A673 (cell line): ENCODE results near the gene PNKD. TPM values are rescaled to one million over a fixed set of nuclear protein-coding genes. Genes with fewer than 3 reads are reported as not detected.

Experiments used
- BruUV-seq: library from RNA; stranded (reverse); fragments of 400-500 nt; replicated peaks from 2 replicates; lab custom pipeline; 2021; lab: Mats Ljungman, UMichigan
- CTCF ChIA-PET: fragments of 300-600 bp; sonication (Branson Sonifier 250); formaldehyde crosslinking; loops from one replicate; lab custom pipeline; 2022; ENCODE audit warnings: antibody characterized with exemption; lab: Charles Lee
- POLR2A ChIA-PET: fragments of 300-600 bp; sonication (Branson Sonifier 250); formaldehyde crosslinking; loops from one replicate; lab custom pipeline; 2022; ENCODE audit warnings: antibody characterized with exemption; ENCODE audit not compliant: low non-redundant PET; lab: Charles Lee
- DNase-seq: peaks from one replicate; pipeline ENCODE4 v3.0.0-alpha.2; 2015; ENCODE audit warnings: low spot score
- H3K27ac ChIP-seq: fragments of 200-600 bp; sonication (generic); 2 replicates; pipeline ENCODE4 v1.5.1; 2016; ENCODE audit warnings: mixed run types, low read depth, mild to moderate bottlenecking, mixed read lengths, antibody characterized with exemption, low read length; ENCODE audit not compliant: poor library complexity, severe bottlenecking
- H3K27me3 ChIP-seq: fragments of 200-600 bp; sonication (generic); replicated peaks from 2 replicates; pipeline ENCODE4 v1.6.1; 2017; ENCODE audit warnings: mixed run types, low read depth, mild to moderate bottlenecking, mixed read lengths, antibody characterized with exemption, low read length; ENCODE audit not compliant: insufficient read depth, poor library complexity
- H3K36me3 ChIP-seq: fragments of 200-600 bp; sonication (generic); 2 replicates; pipeline ENCODE4 v1.6.1; 2016; ENCODE audit warnings: mixed run types, mild to moderate bottlenecking, mixed read lengths, antibody characterized with exemption, low read length; ENCODE audit not compliant: insufficient read depth, poor library complexity, severe bottlenecking
- H3K4me1 ChIP-seq: fragments of 200-600 bp; sonication (generic); 2 replicates; pipeline ENCODE4 v1.6.1; 2017; ENCODE audit warnings: mixed run types, mild to moderate bottlenecking, mixed read lengths, antibody characterized with exemption, low read length; ENCODE audit not compliant: insufficient read depth, poor library complexity, severe bottlenecking
- H3K4me3 ChIP-seq: fragments of 200-600 bp; sonication (generic); 2 replicates; pipeline ENCODE4 v1.5.1; 2016; ENCODE audit warnings: low read depth, mixed run types, mild to moderate bottlenecking, mixed read lengths, low read length; ENCODE audit not compliant: poor library complexity, severe bottlenecking
- H3K9me3 ChIP-seq: fragments of 200-600 bp; sonication (generic); 2 replicates; pipeline ENCODE4 v1.6.1; 2016; ENCODE audit warnings: mixed run types, low read depth, mild to moderate bottlenecking, mixed read lengths, antibody characterized with exemption, low read length; ENCODE audit not compliant: poor library complexity, severe bottlenecking
- EZH2 ChIP-seq: fragments of 200-600 bp; sonication (generic); IDR thresholded peaks from 2 replicates; pipeline ENCODE4 v1.6.1; 2017; ENCODE audit warnings: borderline replicate concordance, low read depth, mild to moderate bottlenecking, mixed read lengths, antibody characterized with exemption, low read length; ENCODE audit not compliant: poor library complexity, severe bottlenecking
- intact Hi-C: fragments of 100-400 bp; cut with micrococcal nuclease; formaldehyde crosslinking; loops from one replicate; pipeline ENCODE4 v1.10.0; 2022; ENCODE audit not compliant: unreplicated experiment
- total RNA-seq: library from RNA; stranded (reverse); gene quantifications from 2 replicates; pipeline ENCODE4 v1.2.3, GENCODE V29; 2021
- TF ChIP-seq, protein P1 (sequence below): fragments of 300-800, 200-600 bp; sonication (generic); conservative IDR thresholded peaks from 2 replicates; pipeline ENCODE4 v1.5.1; 2017; ENCODE audit warnings: low read depth, mild to moderate bottlenecking, antibody characterized with exemption, low read length, moderate library complexity, mixed read lengths

PNKD gene
- total RNA-seq, 1 experiment from 2014 or later = 36.7 TPM

DNA sequence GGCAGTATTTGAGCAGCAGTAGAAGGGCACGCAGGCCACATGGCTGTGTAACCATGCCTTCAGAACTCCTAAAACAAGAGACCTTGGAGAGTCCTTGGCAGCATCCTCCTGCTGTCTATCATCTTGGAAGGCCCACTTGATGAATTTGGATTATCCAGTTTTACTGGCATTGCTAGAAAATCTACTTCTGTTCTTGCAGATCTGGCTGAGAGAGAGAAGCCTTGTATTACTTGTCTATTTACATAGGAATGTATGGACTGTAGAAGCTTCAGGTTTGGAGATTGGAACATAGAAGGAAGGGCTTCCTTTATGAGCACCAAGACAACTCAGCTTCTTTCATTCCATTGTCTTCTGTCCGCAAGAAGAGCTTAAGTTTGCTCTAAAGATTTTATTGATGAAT is 25.7 kb upstream of the PNKD start:
- no TSS peak for BruUV-seq
- H3K36me3 ChIP-seq = peaks cover 83% of the 10 kb centered on the region
- CTCF ChIA-PET = no interaction called here
- no peaks in the 10 kb centered on the region for H3K4me1 ChIP-seq
- no peak for DNase-seq
- no peak overlapping the region for H3K27ac ChIP-seq
- H3K9me3 ChIP-seq = no peaks in the 10 kb centered on the region
- no peak overlapping the region for H3K4me3 ChIP-seq
- no peak for TF ChIP-seq EZH2
- TF ChIP-seq, protein P1, sequence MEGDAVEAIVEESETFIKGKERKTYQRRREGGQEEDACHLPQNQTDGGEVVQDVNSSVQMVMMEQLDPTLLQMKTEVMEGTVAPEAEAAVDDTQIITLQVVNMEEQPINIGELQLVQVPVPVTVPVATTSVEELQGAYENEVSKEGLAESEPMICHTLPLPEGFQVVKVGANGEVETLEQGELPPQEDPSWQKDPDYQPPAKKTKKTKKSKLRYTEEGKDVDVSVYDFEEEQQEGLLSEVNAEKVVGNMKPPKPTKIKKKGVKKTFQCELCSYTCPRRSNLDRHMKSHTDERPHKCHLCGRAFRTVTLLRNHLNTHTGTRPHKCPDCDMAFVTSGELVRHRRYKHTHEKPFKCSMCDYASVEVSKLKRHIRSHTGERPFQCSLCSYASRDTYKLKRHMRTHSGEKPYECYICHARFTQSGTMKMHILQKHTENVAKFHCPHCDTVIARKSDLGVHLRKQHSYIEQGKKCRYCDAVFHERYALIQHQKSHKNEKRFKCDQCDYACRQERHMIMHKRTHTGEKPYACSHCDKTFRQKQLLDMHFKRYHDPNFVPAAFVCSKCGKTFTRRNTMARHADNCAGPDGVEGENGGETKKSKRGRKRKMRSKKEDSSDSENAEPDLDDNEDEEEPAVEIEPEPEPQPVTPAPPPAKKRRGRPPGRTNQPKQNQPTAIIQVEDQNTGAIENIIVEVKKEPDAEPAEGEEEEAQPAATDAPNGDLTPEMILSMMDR = no peak
- H3K27me3 ChIP-seq = no peaks in the 10 kb centered on the region
- intact Hi-C loops = no loop called here
- POLR2A ChIA-PET = no interaction called here

- CTCF ChIA-PET = no interaction called here
- POLR2A ChIA-PET = no interaction called here
- no peaks in the 10 kb centered on the region for H3K4me1 ChIP-seq
These were observed 25.1 kb upstream of the PNKD start for GRCh38 chr2:218245214-218245613.

DNA sequence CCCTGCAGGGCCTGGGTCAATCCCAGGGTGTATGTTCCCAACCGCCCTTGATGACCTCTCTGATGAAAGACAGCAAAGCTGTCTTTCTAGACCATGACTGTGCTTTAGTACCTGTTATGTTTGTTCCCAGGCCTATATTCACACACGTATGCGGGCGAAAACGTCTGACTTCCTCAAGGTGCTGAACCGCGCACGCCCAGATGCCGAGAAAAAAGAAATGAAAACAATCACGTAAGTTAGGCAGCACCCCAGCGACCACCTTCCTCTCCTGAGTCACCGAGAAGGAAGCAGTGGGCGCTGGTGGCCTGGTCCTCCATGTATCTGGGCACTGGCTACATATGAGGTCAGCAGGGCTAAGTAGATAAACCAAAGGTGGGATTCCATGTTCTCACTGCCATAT is 20.6 kb upstream of the PNKD start:
- BruUV-seq = no TSS peak
- no peak for TF ChIP-seq EZH2
- TF ChIP-seq, protein P1 = no peak
- intact Hi-C loops = no loop called here
- H3K27me3 ChIP-seq = no peaks in the 10 kb centered on the region
- H3K9me3 ChIP-seq = no peaks in the 10 kb centered on the region
- H3K4me3 ChIP-seq = no peak overlapping the region
- POLR2A ChIA-PET = no interaction called here
- H3K27ac ChIP-seq = no peak overlapping the region
- no peaks in the 10 kb centered on the region for H3K4me1 ChIP-seq
- CTCF ChIA-PET = no interaction called here
- DNase-seq = no peak
- peaks cover 96% of the 10 kb centered on the region for H3K36me3 ChIP-seq

More at GRCh38 chr2:218245214-218245613, 25.1 kb upstream of the PNKD start:
- no peaks in the 10 kb centered on the region for H3K9me3 ChIP-seq
- no TSS peak for BruUV-seq
- H3K27ac ChIP-seq = no peak overlapping the region
- intact Hi-C loops = no loop called here
- DNase-seq = no peak
- no peaks in the 10 kb centered on the region for H3K27me3 ChIP-seq
- no peak overlapping the region for H3K4me3 ChIP-seq
- no peak for TF ChIP-seq EZH2
- TF ChIP-seq, protein P1 = no peak
- H3K36me3 ChIP-seq = peaks cover 87% of the 10 kb centered on the region
